ENCODE data around the gene GNG13. TPM values are rescaled to one million over a fixed set of nuclear protein-coding genes. Genes with fewer than 3 reads are reported as not detected.

GNG13 gene
- total RNA-seq, 4 donors from 2014 or later: not detected

- peaks cover 0 to 44% (median 0%) of the 10 kb centered on the region in 3 donors for H3K36me3 ChIP-seq
- 92 to 93% methylated on average over 36 to 38 of the region's 38 CpGs for WGBS, 2 donors
- no peak overlapping the region for H3K27ac ChIP-seq
- TF ChIP-seq CTCF (IDR thresholded peaks at IDR 0.05) (no peak), POLR2A (IDR thresholded peaks at IDR 0.05) (no peak), EP300 (IDR thresholded peaks at IDR 0.05) (no peak)
- peaks cover 0 to 56% of the 10 kb centered on the region in 2 donors for H3K27me3 ChIP-seq
- H3K4me1 ChIP-seq: peaks cover 0 to 4% (median 0%) of the 10 kb centered on the region in 4 donors
- DNase-seq (ENCODE audit: low spot score in 2 of 2): no peak
- H3K4me3 ChIP-seq: no peak overlapping the region
- no peaks in the 10 kb centered on the region for H3K9me3 ChIP-seq
Observed at GRCh38 chr16:796296-797119, 4.0 kb downstream of the GNG13 start.

DNA sequence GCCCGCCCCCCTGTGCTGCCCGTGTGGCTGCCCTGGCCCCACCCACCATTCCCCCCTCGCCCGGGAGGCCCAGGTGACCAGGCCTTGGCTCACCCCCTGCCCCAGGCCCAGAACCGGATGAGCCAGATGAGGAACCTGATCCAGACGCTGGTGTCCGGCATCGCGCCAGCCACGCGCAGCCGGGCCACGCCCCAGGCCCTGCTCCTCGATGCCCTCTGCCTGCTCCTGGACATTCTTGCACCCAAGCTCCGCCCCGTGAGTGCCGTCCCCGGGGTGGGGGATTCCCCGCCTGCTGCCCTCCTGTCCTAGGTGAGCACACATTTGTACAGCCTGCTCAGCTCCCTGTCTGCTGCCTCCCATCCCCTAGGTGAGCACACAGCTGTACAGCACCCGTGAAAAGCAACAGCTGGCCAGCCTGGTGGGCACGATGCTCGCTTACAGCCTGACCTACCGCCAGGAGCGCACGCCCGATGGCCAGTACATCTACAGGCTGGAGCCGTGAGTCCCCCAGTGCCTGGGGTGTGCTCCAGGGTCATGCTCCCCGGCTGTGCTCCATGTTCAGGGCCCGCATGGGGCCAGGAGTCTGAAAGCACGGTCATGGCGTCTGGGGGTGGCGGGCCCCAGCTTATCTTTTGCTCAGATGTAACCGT, 4.8 kb downstream of the GNG13 start:
- TF ChIP-seq POLR2A (IDR thresholded peaks at IDR 0.05): no peak
- TF ChIP-seq CTCF (IDR thresholded peaks at IDR 0.05): no peak
- TF ChIP-seq EP300 (IDR thresholded peaks at IDR 0.05): no peak
- no peaks in the 10 kb centered on the region for H3K9me3 ChIP-seq

DNA sequence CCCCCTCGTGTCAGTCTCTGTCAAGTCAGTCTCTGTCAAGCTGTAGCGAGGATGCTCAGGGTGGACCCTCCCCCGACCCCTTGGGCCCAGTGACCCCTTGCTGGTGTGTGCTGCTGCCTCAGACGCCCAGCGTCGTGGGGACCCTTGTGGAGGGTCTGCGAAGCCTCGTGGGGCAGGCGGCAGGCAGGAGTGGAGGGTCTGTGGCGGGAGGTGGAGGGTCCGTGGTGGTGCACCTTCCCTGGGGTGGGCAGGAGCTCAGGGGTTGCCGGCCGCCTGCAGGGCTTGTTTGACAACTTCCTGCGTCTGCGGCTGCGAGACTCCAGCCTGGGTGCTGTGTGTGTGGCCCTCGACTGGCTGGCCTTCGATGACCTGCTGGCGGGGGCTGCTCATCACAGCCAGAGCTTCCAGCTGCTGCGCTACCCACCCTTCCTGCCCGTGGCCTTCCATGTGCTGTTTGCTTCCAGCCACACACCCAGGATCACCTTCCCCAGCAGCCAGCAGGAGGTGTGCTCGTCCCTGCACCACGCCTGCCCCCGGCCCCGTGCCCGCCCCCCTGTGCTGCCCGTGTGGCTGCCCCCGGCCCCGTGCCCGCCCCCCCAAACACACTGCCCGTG, 5.6 kb downstream of the GNG13 start:
- WGBS, 2 donors: 68 to 79% methylated on average over 16 to 27 of the region's 31 CpGs

More for the DNA sequence above, 4.8 kb downstream of the GNG13 start:
- Histone ChIP-seq H3K27me3 (peaks cover 0 to 48% of the 10 kb centered on the region in 2 donors), H3K4me3 (no peak overlapping the region), H3K36me3 (peaks cover 0 to 52% (median 0%) of the 10 kb centered on the region in 3 donors), H3K4me1 (peaks cover 0 to 4% (median 0%) of the 10 kb centered on the region in 4 donors), H3K27ac (no peak overlapping the region)
- WGBS, 2 donors: 82 to 90% methylated on average over 20 to 24 of the region's 33 CpGs
- no peak for DNase-seq (ENCODE audit: low spot score in 2 of 2)

DNA sequence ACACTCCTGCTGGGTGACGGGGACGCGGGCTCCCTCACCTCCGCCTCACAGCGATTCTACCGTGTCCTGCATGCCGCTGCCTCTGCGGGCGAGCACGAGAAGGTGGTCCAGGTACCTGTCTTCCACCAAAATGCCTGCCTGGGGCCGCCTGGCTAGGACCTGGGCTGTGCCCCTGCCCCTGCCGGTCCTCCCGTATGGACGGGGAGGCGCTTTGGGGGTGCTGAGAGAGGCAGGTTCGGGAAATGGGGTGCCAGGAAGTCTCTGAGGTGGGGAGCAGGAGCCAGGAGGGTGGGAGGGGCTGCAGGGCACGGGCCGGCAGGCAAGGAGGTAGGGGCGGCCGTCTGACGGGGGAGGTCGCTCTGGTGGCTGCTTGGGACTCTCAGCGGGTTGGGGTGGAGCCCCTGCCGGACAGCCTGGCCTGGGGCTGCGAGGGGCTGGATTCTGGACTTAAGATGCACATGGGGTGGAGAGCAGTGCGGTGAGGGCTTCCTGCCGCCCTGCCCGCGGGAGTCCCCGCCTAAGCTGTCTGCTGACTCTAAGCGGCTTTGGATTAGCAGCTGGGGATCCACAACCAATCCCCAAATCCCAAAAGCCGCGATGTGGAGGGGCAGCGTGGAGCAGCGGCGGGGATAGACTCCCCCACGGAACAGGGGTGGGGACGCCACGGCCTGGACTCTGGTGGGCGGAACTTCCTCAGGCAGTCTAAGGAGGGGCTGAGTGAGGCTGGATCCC, 6.3 kb downstream of the GNG13 start:
- DNase-seq (ENCODE audit: low spot score in 2 of 2): no peak
- Histone ChIP-seq H3K27ac (no peak overlapping the region), H3K4me3 (no peak overlapping the region), H3K4me1 (peaks cover 0 to 5% (median 2%) of the 10 kb centered on the region in 4 donors), H3K36me3 (peaks cover 0 to 60% (median 0%) of the 10 kb centered on the region in 3 donors), H3K9me3 (no peaks in the 10 kb centered on the region), H3K27me3 (peaks cover 0 to 33% of the 10 kb centered on the region in 2 donors)
- WGBS, 2 donors: 74 to 86% methylated on average over 31 to 33 of the region's 40 CpGs
- no peak for TF ChIP-seq POLR2A (IDR thresholded peaks at IDR 0.05)
- TF ChIP-seq EP300 (IDR thresholded peaks at IDR 0.05): no peak
- no peak for TF ChIP-seq CTCF (IDR thresholded peaks at IDR 0.05)

More for the DNA sequence above, 5.6 kb downstream of the GNG13 start:
- Histone ChIP-seq H3K4me3 (no peak overlapping the region), H3K27ac (no peak overlapping the region), H3K36me3 (peaks cover 0 to 58% (median 0%) of the 10 kb centered on the region in 3 donors), H3K9me3 (no peaks in the 10 kb centered on the region), H3K4me1 (no peaks in the 10 kb centered on the region), H3K27me3 (peaks cover 0 to 40% of the 10 kb centered on the region in 2 donors)
- DNase-seq (ENCODE audit: low spot score in 2 of 2): no peak
- no peak for TF ChIP-seq EP300 (IDR thresholded peaks at IDR 0.05)
- no peak for TF ChIP-seq CTCF (IDR thresholded peaks at IDR 0.05)
- no peak for TF ChIP-seq POLR2A (IDR thresholded peaks at IDR 0.05)

Data from tibial nerve (tissue), 4 donors.